Skeletal muscle satellite cell (primary cell): Measurements from ENCODE around the gene ASTN2.

Source experiments
- H3K27me3 ChIP-seq: 2 replicates; pipeline ENCODE4 v1.7.0; 2013; ENCODE audit warnings: low read length; ENCODE audit not compliant: control insufficient read depth, insufficient read depth
- H3K36me3 ChIP-seq: 2 replicates; pipeline ENCODE4 v1.7.0; 2013; ENCODE audit warnings: mild to moderate bottlenecking, control low read depth, low read length; ENCODE audit not compliant: insufficient read depth
- H3K4me1 ChIP-seq: 2 replicates; pipeline ENCODE4 v1.7.0; 2013; ENCODE audit warnings: low read length; ENCODE audit not compliant: control insufficient read depth, insufficient read depth
- H3K4me2 ChIP-seq: 2 replicates; pipeline ENCODE4 v1.7.0; 2013; ENCODE audit warnings: mild to moderate bottlenecking, low read length
- H3K4me3 ChIP-seq: 2 replicates; pipeline ENCODE4 v1.7.0; 2013; ENCODE audit warnings: low read length
- H3K9ac ChIP-seq: 2 replicates; pipeline ENCODE4 v1.7.0; 2013; ENCODE audit warnings: mild to moderate bottlenecking, low read depth, low read length, moderate library complexity
- H3K9me3 ChIP-seq: replicated peaks from 2 replicates; pipeline ENCODE4 v1.7.0; 2013; ENCODE audit warnings: mild to moderate bottlenecking, control low read depth, low read length

The ASTN2 gene

DNA sequence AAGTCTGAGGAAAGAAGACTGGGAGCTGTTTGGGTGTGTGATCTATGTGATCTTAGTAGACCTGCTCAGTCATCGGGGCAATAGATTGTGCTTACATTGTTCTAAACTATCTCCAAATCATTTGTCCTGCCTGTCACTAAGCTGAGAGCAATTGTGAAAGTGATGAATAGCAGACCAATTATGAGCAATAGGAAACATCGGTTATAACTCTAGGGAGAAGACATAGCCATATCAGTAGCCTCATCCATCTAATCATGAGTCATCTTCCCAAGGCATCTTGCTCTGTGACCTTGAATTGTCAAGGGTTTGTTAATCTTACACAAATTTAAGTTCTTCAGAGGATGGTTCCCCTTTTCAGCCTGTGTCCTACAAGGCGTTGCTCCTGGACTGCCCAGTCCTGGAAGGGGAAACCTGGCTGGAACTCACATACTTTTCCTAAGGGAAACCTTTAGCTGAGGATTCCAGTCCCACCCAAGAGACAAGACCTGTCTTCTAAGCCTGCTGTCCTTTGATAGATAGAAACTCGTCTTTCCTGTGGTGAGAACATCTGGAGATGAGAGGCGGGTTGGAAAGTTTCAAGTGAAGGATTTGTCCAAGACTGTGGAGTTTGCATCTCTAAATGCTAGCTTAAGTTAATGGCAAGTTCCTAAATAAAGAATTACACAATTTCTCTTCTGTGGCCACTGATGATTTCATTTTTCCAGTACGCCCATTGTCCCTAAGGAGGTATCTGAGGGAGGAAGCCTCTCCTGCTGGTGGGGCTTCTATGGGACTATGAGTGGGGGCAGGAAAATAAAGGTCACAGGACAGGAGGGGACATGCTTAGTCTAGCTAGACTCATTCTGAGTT lies 781.6 kb downstream of the ASTN2 start:
- Histone ChIP-seq H3K4me1 (peaks cover 3% of the 10 kb centered on the region), H3K9me3 (no peaks in the 10 kb centered on the region), H3K27me3 (no peaks in the 10 kb centered on the region), H3K36me3 (no peaks in the 10 kb centered on the region), H3K4me2 (no peak overlapping the region), H3K4me3 (no peak overlapping the region), H3K9ac (no peak overlapping the region)

DNA sequence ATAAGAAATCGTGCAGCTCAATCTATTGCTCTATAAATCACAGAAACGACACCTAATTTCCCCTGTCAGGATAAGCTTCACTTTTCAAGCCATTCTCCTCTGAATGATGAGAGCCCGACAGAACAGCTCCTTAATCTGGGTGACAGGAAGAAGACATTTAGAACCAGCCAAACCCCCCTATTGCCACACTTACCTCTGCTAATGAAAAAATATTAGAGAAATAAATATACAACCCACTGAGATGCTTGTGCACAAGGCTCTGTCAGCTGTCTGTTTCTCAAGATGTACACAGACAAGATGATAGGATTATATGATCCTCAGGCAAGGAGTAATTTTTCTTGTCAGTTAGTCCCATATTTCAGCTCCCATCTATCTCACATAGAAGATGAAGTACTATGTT lies 785.2 kb downstream of the ASTN2 start:
- H3K27me3 ChIP-seq = no peaks in the 10 kb centered on the region
- H3K9ac ChIP-seq = no peak overlapping the region
- peaks cover 3% of the 10 kb centered on the region for H3K4me1 ChIP-seq
- H3K36me3 ChIP-seq = no peaks in the 10 kb centered on the region
- H3K4me2 ChIP-seq = no peak overlapping the region
- H3K9me3 ChIP-seq = no peaks in the 10 kb centered on the region
- H3K4me3 ChIP-seq = no peak overlapping the region

DNA sequence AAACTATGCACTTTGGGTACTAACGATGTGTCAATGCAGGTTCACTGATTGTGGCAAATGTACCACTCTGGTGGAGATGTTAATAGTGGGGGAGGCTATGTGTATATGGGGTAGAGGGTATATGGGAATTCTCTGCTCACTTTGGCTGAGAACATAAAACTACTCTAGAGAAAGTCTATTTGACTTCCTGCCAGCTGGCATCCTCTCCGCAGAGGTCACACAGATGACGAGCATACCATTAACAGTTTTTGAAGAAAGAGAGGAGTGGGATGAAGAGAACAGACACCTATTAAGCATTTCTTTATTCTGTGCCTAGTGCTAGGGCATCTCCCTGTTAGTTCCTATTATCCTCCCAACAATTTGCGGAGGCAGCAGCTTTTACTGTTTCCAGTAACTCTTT lies 786.1 kb downstream of the ASTN2 start:
- H3K4me2 ChIP-seq = no peak overlapping the region
- peaks cover 3% of the 10 kb centered on the region for H3K4me1 ChIP-seq
- H3K36me3 ChIP-seq = no peaks in the 10 kb centered on the region

DNA sequence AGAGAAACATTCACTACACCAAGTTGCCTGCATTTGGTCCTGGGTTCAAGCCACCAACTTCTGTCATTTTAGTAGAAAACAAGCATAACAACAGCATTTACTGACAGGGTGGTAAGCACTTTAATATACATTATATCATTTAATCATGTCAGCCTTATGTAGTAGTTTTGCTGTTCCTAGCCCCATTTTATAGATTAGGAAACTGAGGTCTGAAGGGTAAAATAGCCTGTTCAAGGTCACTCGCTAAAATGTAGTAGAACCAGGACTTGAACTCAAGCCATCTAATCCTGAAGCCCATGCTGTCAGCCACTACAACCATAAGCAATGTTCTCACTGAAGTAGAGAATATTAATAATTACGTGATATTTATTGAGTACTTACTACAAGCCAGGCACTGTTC lies 787.4 kb downstream of the ASTN2 start:
- H3K4me3 ChIP-seq = no peak overlapping the region
- no peaks in the 10 kb centered on the region for H3K27me3 ChIP-seq
- no peaks in the 10 kb centered on the region for H3K36me3 ChIP-seq
- H3K4me2 ChIP-seq = no peak overlapping the region
- H3K4me1 ChIP-seq = no peaks in the 10 kb centered on the region
- H3K9ac ChIP-seq = no peak overlapping the region
- H3K9me3 ChIP-seq = no peaks in the 10 kb centered on the region

More for the DNA sequence above, 786.1 kb downstream of the ASTN2 start:
- Histone ChIP-seq H3K9ac (no peak overlapping the region), H3K9me3 (no peaks in the 10 kb centered on the region), H3K27me3 (no peaks in the 10 kb centered on the region), H3K4me3 (no peak overlapping the region)

DNA sequence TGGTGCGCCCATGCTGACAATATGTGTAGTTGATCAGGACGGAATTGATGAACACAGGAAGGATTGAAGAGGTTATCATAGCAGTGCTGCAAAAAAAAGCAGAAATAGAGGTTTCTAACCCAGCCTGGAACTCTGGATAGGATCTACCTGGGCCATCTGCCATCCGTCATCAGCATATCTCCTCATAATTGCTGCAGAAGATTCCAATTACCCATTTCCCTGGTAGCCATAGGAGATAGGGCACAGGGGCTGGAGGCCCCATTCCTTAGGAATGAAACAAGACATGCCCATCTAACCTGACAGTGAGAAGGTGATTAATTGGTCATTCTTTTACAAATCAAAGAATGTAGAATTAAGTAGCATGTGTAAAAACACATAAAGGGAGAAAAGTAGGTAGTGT lies 788.1 kb downstream of the ASTN2 start:
- no peaks in the 10 kb centered on the region for H3K36me3 ChIP-seq
- H3K9me3 ChIP-seq = no peaks in the 10 kb centered on the region
- no peak overlapping the region for H3K9ac ChIP-seq
- H3K27me3 ChIP-seq = no peaks in the 10 kb centered on the region
- H3K4me3 ChIP-seq = no peak overlapping the region
- no peak overlapping the region for H3K4me2 ChIP-seq
- H3K4me1 ChIP-seq = no peaks in the 10 kb centered on the region

DNA sequence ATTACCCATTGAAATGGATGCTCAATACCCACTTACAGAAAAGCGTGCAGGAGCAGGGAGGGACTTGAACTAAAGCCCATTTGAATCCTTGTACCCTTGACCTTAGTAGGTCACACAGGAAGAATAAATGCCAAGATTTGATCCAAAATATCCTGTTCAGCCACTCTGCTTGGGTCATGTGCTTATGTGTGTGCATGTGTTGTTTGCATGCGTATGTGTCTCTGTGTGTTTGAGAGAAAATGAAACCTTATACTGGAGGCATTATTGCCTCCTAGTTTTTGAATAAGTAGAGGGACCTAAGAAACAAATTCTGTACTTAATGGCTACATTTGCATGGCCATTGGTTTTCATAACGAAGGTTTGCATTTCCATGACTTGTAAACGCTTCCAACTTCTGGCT lies 791.1 kb downstream of the ASTN2 start:
- H3K4me3 ChIP-seq = no peak overlapping the region
- no peaks in the 10 kb centered on the region for H3K4me1 ChIP-seq
- no peaks in the 10 kb centered on the region for H3K9me3 ChIP-seq
- no peaks in the 10 kb centered on the region for H3K27me3 ChIP-seq
- H3K36me3 ChIP-seq = no peaks in the 10 kb centered on the region
- no peak overlapping the region for H3K9ac ChIP-seq
- H3K4me2 ChIP-seq = no peak overlapping the region

DNA sequence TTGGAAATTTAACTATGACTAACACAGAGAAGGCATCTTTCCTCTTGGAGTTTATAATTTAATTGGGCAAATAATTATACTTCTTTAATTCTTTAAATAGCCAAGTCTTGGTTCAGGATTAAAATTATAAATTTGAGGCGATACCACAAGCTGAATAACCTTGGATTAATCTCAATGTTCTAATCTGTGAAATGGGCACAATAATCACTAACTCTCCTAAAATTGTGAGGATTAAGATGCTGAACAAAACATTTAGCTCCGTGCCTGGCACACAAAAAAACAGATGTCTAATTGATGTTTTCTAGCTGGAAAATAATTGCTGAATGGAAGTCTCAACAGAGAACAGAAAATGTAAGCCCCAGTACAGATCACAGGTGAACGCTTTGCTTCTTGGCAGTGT lies 797.5 kb downstream of the ASTN2 start:
- Histone ChIP-seq H3K4me2 (no peak overlapping the region), H3K4me3 (no peak overlapping the region)

DNA sequence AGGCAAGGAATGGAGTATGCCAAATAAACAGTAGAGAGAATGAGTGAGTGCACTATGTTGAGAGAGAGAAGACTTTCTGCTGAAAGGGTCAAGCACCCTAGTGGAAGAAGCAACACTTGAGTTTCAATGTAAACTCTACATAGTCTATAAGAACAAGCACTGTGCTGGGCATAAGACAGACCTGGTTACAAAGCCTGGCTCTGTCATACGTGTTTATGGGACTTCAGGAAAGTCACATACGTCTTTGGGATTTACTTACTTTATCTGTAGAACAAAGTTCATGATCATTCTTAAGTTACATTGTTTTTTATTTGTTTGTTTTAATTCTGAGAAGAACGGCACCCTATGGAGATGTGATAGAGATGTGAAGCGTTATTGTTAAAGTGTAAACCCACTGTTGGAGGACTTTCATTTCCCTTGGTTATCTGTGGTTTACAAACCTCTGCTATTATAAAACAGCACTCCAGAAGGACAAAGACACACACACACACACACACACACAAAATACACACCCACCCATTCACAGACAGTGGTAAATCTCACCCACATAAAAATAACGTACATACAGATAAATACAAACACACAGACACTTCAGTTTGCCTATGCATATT lies 798.4 kb downstream of the ASTN2 start:
- H3K36me3 ChIP-seq = no peaks in the 10 kb centered on the region
- H3K4me2 ChIP-seq = no peak overlapping the region
- H3K4me3 ChIP-seq = no peak overlapping the region
- H3K4me1 ChIP-seq = no peaks in the 10 kb centered on the region
- H3K9ac ChIP-seq = no peak overlapping the region
- H3K27me3 ChIP-seq = no peaks in the 10 kb centered on the region
- H3K9me3 ChIP-seq = no peaks in the 10 kb centered on the region

More for the DNA sequence above, 797.5 kb downstream of the ASTN2 start:
- H3K36me3 ChIP-seq = no peaks in the 10 kb centered on the region
- no peak overlapping the region for H3K9ac ChIP-seq
- H3K9me3 ChIP-seq = no peaks in the 10 kb centered on the region
- H3K4me1 ChIP-seq = no peaks in the 10 kb centered on the region
- H3K27me3 ChIP-seq = no peaks in the 10 kb centered on the region

DNA sequence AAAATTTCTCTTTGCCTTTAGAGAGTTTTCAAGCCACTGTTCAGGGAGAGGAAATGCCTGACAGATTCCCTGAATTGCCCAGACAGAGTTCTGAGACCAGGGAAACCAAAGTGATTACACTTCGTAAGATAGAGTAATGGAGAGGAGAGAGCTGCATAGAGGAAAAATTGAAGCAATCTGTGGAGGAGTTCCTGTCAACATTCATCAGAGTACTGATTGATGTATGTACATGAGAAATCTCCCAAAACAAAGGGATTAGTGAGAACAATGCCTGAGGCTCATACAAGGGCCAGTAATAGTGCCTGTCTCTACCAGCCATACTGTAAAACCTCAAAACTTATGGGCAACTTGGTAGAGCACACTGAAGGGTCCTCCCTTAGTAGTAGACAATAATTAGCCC lies 806.8 kb downstream of the ASTN2 start:
- no peaks in the 10 kb centered on the region for H3K36me3 ChIP-seq
- no peak overlapping the region for H3K4me2 ChIP-seq
- no peak overlapping the region for H3K9ac ChIP-seq
- H3K4me1 ChIP-seq = no peaks in the 10 kb centered on the region
- no peaks in the 10 kb centered on the region for H3K27me3 ChIP-seq
- H3K9me3 ChIP-seq = no peaks in the 10 kb centered on the region
- H3K4me3 ChIP-seq = no peak overlapping the region

DNA sequence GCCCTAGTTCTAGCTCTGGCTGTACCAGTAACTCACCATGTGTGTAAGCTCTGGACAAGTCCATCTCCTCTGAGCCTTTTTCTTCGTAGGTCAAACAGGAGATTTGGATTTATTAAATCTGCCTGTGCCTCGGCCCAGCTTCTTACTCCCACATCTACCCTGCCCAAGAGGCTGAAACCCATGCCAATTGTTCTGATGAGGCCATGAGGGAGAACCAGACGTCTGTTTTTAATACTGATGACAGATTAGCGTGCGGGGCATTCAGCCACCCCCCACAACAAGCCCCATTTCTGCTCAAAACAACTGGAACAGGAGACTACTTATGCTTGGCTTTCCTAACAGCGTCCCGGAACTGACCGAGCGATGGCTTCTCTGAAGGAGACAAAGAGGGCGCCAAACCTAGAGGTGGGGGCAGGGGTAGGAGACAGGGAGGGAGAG lies 808.9 kb downstream of the ASTN2 start:
- Histone ChIP-seq H3K4me2 (no peak overlapping the region), H3K9ac (no peak overlapping the region), H3K27me3 (no peaks in the 10 kb centered on the region), H3K4me1 (no peaks in the 10 kb centered on the region), H3K9me3 (no peaks in the 10 kb centered on the region), H3K4me3 (no peak overlapping the region), H3K36me3 (no peaks in the 10 kb centered on the region)

DNA sequence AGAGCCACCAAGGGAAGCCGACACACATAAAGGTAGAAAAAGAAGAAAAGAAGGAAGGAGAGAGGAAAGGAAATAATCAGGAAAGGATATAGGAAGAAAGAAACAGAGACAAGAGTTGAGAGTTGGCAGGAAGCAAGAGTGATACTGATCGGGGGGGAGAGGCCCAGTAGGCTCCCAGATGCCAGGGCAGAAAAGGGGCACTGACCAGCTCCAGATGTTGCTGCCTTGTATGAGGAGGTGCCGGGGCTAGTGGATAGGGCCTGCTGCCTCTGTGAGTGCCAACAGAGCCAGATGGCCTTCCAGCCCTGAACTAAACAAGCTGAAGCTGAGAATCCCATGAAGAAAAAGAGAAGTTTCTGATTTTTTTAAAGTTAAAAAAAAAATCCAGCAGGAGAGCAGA lies 809.8 kb downstream of the ASTN2 start:
- Histone ChIP-seq H3K4me2 (no peak overlapping the region), H3K4me1 (no peaks in the 10 kb centered on the region), H3K27me3 (no peaks in the 10 kb centered on the region), H3K36me3 (no peaks in the 10 kb centered on the region), H3K9me3 (no peaks in the 10 kb centered on the region), H3K4me3 (no peak overlapping the region), H3K9ac (no peak overlapping the region)

DNA sequence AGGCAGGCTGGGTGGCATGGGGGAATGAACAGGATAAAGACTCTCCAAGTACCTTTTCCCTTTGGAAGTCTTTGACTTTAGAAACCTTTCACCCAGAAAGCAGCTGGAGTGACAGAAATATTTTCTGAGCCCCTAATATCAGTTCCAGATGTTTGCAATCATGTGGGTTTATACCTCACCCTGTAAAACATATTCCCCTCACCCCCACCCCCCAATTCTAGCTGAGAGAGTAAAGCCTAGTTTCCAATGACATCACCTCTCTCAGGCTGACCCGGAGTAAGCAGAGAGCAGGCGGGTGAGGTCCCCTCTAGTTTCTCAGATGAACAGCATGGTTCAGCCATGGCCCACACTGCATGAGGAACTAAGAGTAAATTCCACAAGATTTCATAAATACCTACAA lies 810.6 kb downstream of the ASTN2 start:
- no peaks in the 10 kb centered on the region for H3K4me1 ChIP-seq
- no peaks in the 10 kb centered on the region for H3K9me3 ChIP-seq
- H3K4me2 ChIP-seq = no peak overlapping the region
- H3K9ac ChIP-seq = no peak overlapping the region
- H3K27me3 ChIP-seq = no peaks in the 10 kb centered on the region
- H3K4me3 ChIP-seq = no peak overlapping the region
- no peaks in the 10 kb centered on the region for H3K36me3 ChIP-seq
